ENCODE results near the gene FHOD1.
A peak's percentile ranks its signal among the peaks of the same experiment; 100 is the strongest.

FHOD1 gene

GRCh38 chr16:67247192-67248072, at the start of gene FHOD1:
TSS of gene FHOD1 (minus strand) at chr16:67247481. CDS start at chr16:67247410, 71 bp downstream.
- peaks cover 12% of the 10 kb centered on the region for H3K27me3 ChIP-seq (ENCODE audit: insufficient read depth, low read length)
- peaks cover 36% of the 10 kb centered on the region for H3K4me1 ChIP-seq (ENCODE audit: insufficient read depth, low read length)

GRCh38 chr16:67296420-67296819, 49.1 kb upstream of the FHOD1 start:
- Histone ChIP-seq H3K9me3 (ENCODE audit: low read length) (peaks cover 2% of the 10 kb centered on the region), H3K36me3 (ENCODE audit: insufficient read depth, low read length) (no peaks in the 10 kb centered on the region), H3K4me3 (ENCODE audit: low read length) (no peak overlapping the region), H3K4me1 (ENCODE audit: insufficient read depth, low read length) (no peaks in the 10 kb centered on the region), H3K27me3 (ENCODE audit: insufficient read depth, low read length) (peaks cover 33% of the 10 kb centered on the region), H2AFZ (ENCODE audit: low read depth, low read length) (no peak overlapping the region)

More at GRCh38 chr16:67247192-67248072, at the start of gene FHOD1:
- Histone ChIP-seq H3K9me3 (ENCODE audit: low read length) (no peaks in the 10 kb centered on the region), H3K4me3 (ENCODE audit: low read length) (peak within 1 kb of the TSS; percentile 73), H2AFZ (ENCODE audit: low read depth, low read length) (peak within 1 kb of the TSS; percentile 98), H3K36me3 (ENCODE audit: insufficient read depth, low read length) (no peaks in the 10 kb centered on the region)

- no peaks in the 10 kb centered on the region for H3K36me3 ChIP-seq (ENCODE audit: insufficient read depth, low read length)
- H3K9me3 ChIP-seq (ENCODE audit: low read length): peaks cover 2% of the 10 kb centered on the region
- H3K4me3 ChIP-seq (ENCODE audit: low read length): no peak overlapping the region
- no peak overlapping the region for H2AFZ ChIP-seq (ENCODE audit: low read depth, low read length)
- peaks cover 34% of the 10 kb centered on the region for H3K27me3 ChIP-seq (ENCODE audit: insufficient read depth, low read length)
- no peaks in the 10 kb centered on the region for H3K4me1 ChIP-seq (ENCODE audit: insufficient read depth, low read length)
Measured at GRCh38 chr16:67294938-67295361, 47.7 kb upstream of the FHOD1 start.

- Histone ChIP-seq H3K27me3 (ENCODE audit: insufficient read depth, low read length) (peaks cover 34% of the 10 kb centered on the region), H3K4me3 (ENCODE audit: low read length) (no peak overlapping the region), H3K4me1 (ENCODE audit: insufficient read depth, low read length) (no peaks in the 10 kb centered on the region), H2AFZ (ENCODE audit: low read depth, low read length) (no peak overlapping the region), H3K9me3 (ENCODE audit: low read length) (peaks cover 2% of the 10 kb centered on the region), H3K36me3 (ENCODE audit: insufficient read depth, low read length) (no peaks in the 10 kb centered on the region)
Measured at GRCh38 chr16:67294171-67294757, 47.0 kb upstream of the FHOD1 start.

GRCh38 chr16:67291461-67291860, 44.2 kb upstream of the FHOD1 start:
- no peaks in the 10 kb centered on the region for H3K36me3 ChIP-seq (ENCODE audit: insufficient read depth, low read length)
- H3K4me1 ChIP-seq (ENCODE audit: insufficient read depth, low read length): no peaks in the 10 kb centered on the region
- H3K9me3 ChIP-seq (ENCODE audit: low read length): no peaks in the 10 kb centered on the region
- H2AFZ ChIP-seq (ENCODE audit: low read depth, low read length): no peak overlapping the region
- peaks cover 32% of the 10 kb centered on the region for H3K27me3 ChIP-seq (ENCODE audit: insufficient read depth, low read length)
- H3K4me3 ChIP-seq (ENCODE audit: low read length): no peak overlapping the region

GRCh38 chr16:67287960-67288359, 40.7 kb upstream of the FHOD1 start:
- Histone ChIP-seq H3K27me3 (ENCODE audit: insufficient read depth, low read length) (peaks cover 28% of the 10 kb centered on the region), H3K4me3 (ENCODE audit: low read length) (no peak overlapping the region), H2AFZ (ENCODE audit: low read depth, low read length) (no peak overlapping the region), H3K4me1 (ENCODE audit: insufficient read depth, low read length) (no peaks in the 10 kb centered on the region), H3K9me3 (ENCODE audit: low read length) (no peaks in the 10 kb centered on the region), H3K36me3 (ENCODE audit: insufficient read depth, low read length) (no peaks in the 10 kb centered on the region)

- peaks cover 25% of the 10 kb centered on the region for H3K27me3 ChIP-seq (ENCODE audit: insufficient read depth, low read length)
- H2AFZ ChIP-seq (ENCODE audit: low read depth, low read length): no peak overlapping the region
- no peaks in the 10 kb centered on the region for H3K4me1 ChIP-seq (ENCODE audit: insufficient read depth, low read length)
- no peaks in the 10 kb centered on the region for H3K9me3 ChIP-seq (ENCODE audit: low read length)
- no peak overlapping the region for H3K4me3 ChIP-seq (ENCODE audit: low read length)
- H3K36me3 ChIP-seq (ENCODE audit: insufficient read depth, low read length): no peaks in the 10 kb centered on the region
Measured at GRCh38 chr16:67286441-67287235, 39.4 kb upstream of the FHOD1 start.

GRCh38 chr16:67284699-67285646, 37.7 kb upstream of the FHOD1 start:
- H3K4me3 ChIP-seq (ENCODE audit: low read length): no peak overlapping the region
- H3K9me3 ChIP-seq (ENCODE audit: low read length): no peaks in the 10 kb centered on the region
- peaks cover 27% of the 10 kb centered on the region for H3K27me3 ChIP-seq (ENCODE audit: insufficient read depth, low read length)
- no peak overlapping the region for H2AFZ ChIP-seq (ENCODE audit: low read depth, low read length)
- no peaks in the 10 kb centered on the region for H3K4me1 ChIP-seq (ENCODE audit: insufficient read depth, low read length)
- no peaks in the 10 kb centered on the region for H3K36me3 ChIP-seq (ENCODE audit: insufficient read depth, low read length)

- Histone ChIP-seq H3K4me3 (ENCODE audit: low read length) (no peak overlapping the region), H3K9me3 (ENCODE audit: low read length) (no peaks in the 10 kb centered on the region), H3K4me1 (ENCODE audit: insufficient read depth, low read length) (no peaks in the 10 kb centered on the region), H3K27me3 (ENCODE audit: insufficient read depth, low read length) (peaks cover 35% of the 10 kb centered on the region), H3K36me3 (ENCODE audit: insufficient read depth, low read length) (no peaks in the 10 kb centered on the region), H2AFZ (ENCODE audit: low read depth, low read length) (no peak overlapping the region)
Measured at GRCh38 chr16:67283826-67284555, 36.7 kb upstream of the FHOD1 start.

GRCh38 chr16:67283039-67283825, 36.0 kb upstream of the FHOD1 start:
- H3K4me3 ChIP-seq (ENCODE audit: low read length): no peak overlapping the region
- no peaks in the 10 kb centered on the region for H3K36me3 ChIP-seq (ENCODE audit: insufficient read depth, low read length)
- H3K27me3 ChIP-seq (ENCODE audit: insufficient read depth, low read length): peaks cover 41% of the 10 kb centered on the region
- no peaks in the 10 kb centered on the region for H3K9me3 ChIP-seq (ENCODE audit: low read length)
- no peaks in the 10 kb centered on the region for H3K4me1 ChIP-seq (ENCODE audit: insufficient read depth, low read length)
- H2AFZ ChIP-seq (ENCODE audit: low read depth, low read length): no peak overlapping the region

- Histone ChIP-seq H3K36me3 (ENCODE audit: insufficient read depth, low read length) (no peaks in the 10 kb centered on the region), H3K4me3 (ENCODE audit: low read length) (no peak overlapping the region), H2AFZ (ENCODE audit: low read depth, low read length) (no peak overlapping the region), H3K9me3 (ENCODE audit: low read length) (no peaks in the 10 kb centered on the region), H3K4me1 (ENCODE audit: insufficient read depth, low read length) (no peaks in the 10 kb centered on the region), H3K27me3 (ENCODE audit: insufficient read depth, low read length) (peaks cover 44% of the 10 kb centered on the region)
Measured at GRCh38 chr16:67282447-67282805, 35.1 kb upstream of the FHOD1 start.

All from neuron (in vitro differentiated cells).